HEK293 (cell line): ENCODE results near the gene FGR.

Source experiments
- CTCF ChIA-PET: fragments of 350-600 bp; formaldehyde crosslinking; extraction: SDS; loops from one replicate; lab custom pipeline; 2021; ENCODE audit warnings: antibody characterized with exemption; lab: Yijun Ruan, JAX
- POLR2A ChIA-PET: fragments of 300-600 bp; formaldehyde crosslinking; extraction: SDS; loops from one replicate; lab custom pipeline; 2020; ENCODE audit warnings: antibody characterized with exemption, inconsistent platforms; lab: Yijun Ruan, JAX
- H3K27ac ChIP-seq: fragments of 200-500 bp; sonication (Bioruptor generic); 2 replicates; pipeline ENCODE4 v1.5.1; 2014; ENCODE audit warnings: low read depth, low read length, control low read depth, inconsistent platforms; ENCODE audit errors: extremely low read depth
- H3K36me3 ChIP-seq, 2 experiments: fragments of 200-500 bp in 1 of 2; sonication (Bioruptor generic) in 1 of 2; 1 replicate in 1 of 2; 2 replicates in 1 of 2; pipeline ENCODE4 v1.5.1; 2014 to 2017; ENCODE audit warnings: inconsistent platforms in 2 of 2, low read length in 2 of 2; ENCODE audit not compliant: control insufficient read depth in 2 of 2, insufficient read depth in 1 of 2
- H3K4me1 ChIP-seq: fragments of 200-500 bp; sonication (Bioruptor generic); 2 replicates; pipeline ENCODE4 v1.5.1; 2014; ENCODE audit warnings: mild to moderate bottlenecking, low read length, inconsistent platforms; ENCODE audit not compliant: control insufficient read depth, insufficient read depth
- H3K4me3 ChIP-seq: 2 replicates; pipeline ENCODE4 v1.5.1; 2011; ENCODE audit warnings: low read depth, mild to moderate bottlenecking, control low read depth, low read length, moderate library complexity
- H3K9me3 ChIP-seq: fragments of 200-500 bp; sonication (Bioruptor generic); 2 replicates; pipeline ENCODE4 v1.5.1; 2014; ENCODE audit warnings: low read depth, low read length, inconsistent platforms; ENCODE audit not compliant: control insufficient read depth, insufficient read depth
- BCL11A ChIP-seq: fragments of 450-650 bp; formaldehyde crosslinking; IDR thresholded peaks from 2 replicates; pipeline ENCODE4 v1.5.1; 2016; ENCODE audit warnings: low read depth, missing biosample characterization, missing genetic modification characterization
- GLI2 ChIP-seq: fragments of 450-650 bp; formaldehyde crosslinking; IDR thresholded peaks from 2 replicates; pipeline ENCODE4; 2017; ENCODE audit warnings: missing biosample characterization, missing genetic modification characterization, low read depth, borderline replicate concordance
- GLIS1 ChIP-seq: fragments of 450-650 bp; formaldehyde crosslinking; IDR thresholded peaks from 2 replicates; pipeline ENCODE4 v1.5.1; 2016; ENCODE audit warnings: missing biosample characterization, missing genetic modification characterization
- HOXC10 ChIP-seq: sonication (generic); formaldehyde crosslinking; IDR thresholded peaks from 2 replicates; pipeline ENCODE4 v1.8.1; 2023; ENCODE audit warnings: mild to moderate bottlenecking, missing genetic modification reagents
- OSR2 ChIP-seq: fragments of 450-650 bp; formaldehyde crosslinking; IDR thresholded peaks from 2 replicates; pipeline ENCODE4 v1.5.1; 2016; ENCODE audit warnings: missing biosample characterization, missing genetic modification characterization
- REPIN1 ChIP-seq: fragments of 450-650 bp; formaldehyde crosslinking; IDR thresholded peaks from 2 replicates; pipeline ENCODE4 v1.5.1; 2017; ENCODE audit warnings: missing biosample characterization, missing genetic modification characterization, low read depth
- ZBTB20 ChIP-seq: fragments of 450-650 bp; formaldehyde crosslinking; IDR thresholded peaks from 2 replicates; pipeline ENCODE4 v1.5.1; 2016; ENCODE audit warnings: missing biosample characterization, missing genetic modification characterization
- ZBTB7A ChIP-seq: fragments of 450-650 bp; formaldehyde crosslinking; IDR thresholded peaks from 2 replicates; pipeline ENCODE4 v1.5.1; 2016; ENCODE audit warnings: low read depth, missing biosample characterization, missing genetic modification characterization
- ZNF112 ChIP-seq: fragments of 450-650 bp; formaldehyde crosslinking; IDR thresholded peaks from 2 replicates; pipeline ENCODE4 v1.5.0; 2017; ENCODE audit warnings: missing biosample characterization, missing genetic modification characterization
- ZNF114 ChIP-seq: fragments of 450-650 bp; formaldehyde crosslinking; IDR thresholded peaks from 2 replicates; pipeline ENCODE4 v1.5.0; 2017; ENCODE audit warnings: missing biosample characterization, missing genetic modification characterization
- ZNF121 ChIP-seq: fragments of 450-650 bp; formaldehyde crosslinking; IDR thresholded peaks from 2 replicates; pipeline ENCODE4 v1.5.1; 2016; ENCODE audit warnings: missing biosample characterization, missing genetic modification characterization
- ZNF146 ChIP-seq: fragments of 450-650 bp; formaldehyde crosslinking; IDR thresholded peaks from 2 replicates; pipeline ENCODE4 v1.5.1; 2016; ENCODE audit warnings: missing biosample characterization, missing genetic modification characterization
- ZNF214 ChIP-seq: fragments of 450-650 bp; formaldehyde crosslinking; IDR thresholded peaks from 2 replicates; pipeline ENCODE4 v1.5.1; 2017; ENCODE audit warnings: missing biosample characterization, mild to moderate bottlenecking, missing genetic modification characterization, borderline replicate concordance
- ZNF248 ChIP-seq: fragments of 450-650 bp; formaldehyde crosslinking; IDR thresholded peaks from 2 replicates; pipeline ENCODE4 v1.5.1; 2017; ENCODE audit warnings: missing biosample characterization, missing genetic modification characterization
- ZNF423 ChIP-seq: fragments of 450-650 bp; formaldehyde crosslinking; IDR thresholded peaks from 2 replicates; pipeline ENCODE4 v1.5.1; 2016; ENCODE audit warnings: missing biosample characterization, missing genetic modification characterization
- ZNF433 ChIP-seq: fragments of 450-650 bp; formaldehyde crosslinking; IDR thresholded peaks from 2 replicates; pipeline ENCODE4 v1.5.1; 2016; ENCODE audit warnings: missing biosample characterization, missing genetic modification characterization, low read depth
- ZNF473 ChIP-seq: fragments of 450-650 bp; formaldehyde crosslinking; IDR thresholded peaks from 2 replicates; pipeline ENCODE4 v1.5.1; 2017; ENCODE audit warnings: missing biosample characterization, missing genetic modification characterization
- ZNF48 ChIP-seq: fragments of 450-650 bp; formaldehyde crosslinking; IDR thresholded peaks from 2 replicates; pipeline ENCODE4 v1.5.1; 2016; ENCODE audit warnings: missing biosample characterization, missing genetic modification characterization
- ZNF514 ChIP-seq: fragments of 450-650 bp; formaldehyde crosslinking; IDR thresholded peaks from 2 replicates; pipeline ENCODE4 v1.5.1; 2016; ENCODE audit warnings: missing biosample characterization, missing genetic modification characterization
- ZNF529 ChIP-seq: fragments of 450-650 bp; formaldehyde crosslinking; IDR thresholded peaks from 2 replicates; pipeline ENCODE4 v1.5.1; 2017; ENCODE audit warnings: missing genetic modification characterization, missing biosample characterization; ENCODE audit not compliant: insufficient replicate concordance
- ZNF544 ChIP-seq: fragments of 450-650 bp; formaldehyde crosslinking; IDR thresholded peaks from 2 replicates; pipeline ENCODE4 v1.5.0; 2017; ENCODE audit warnings: missing biosample characterization, missing genetic modification characterization
- ZNF549 ChIP-seq: fragments of 450-650 bp; IDR thresholded peaks from 2 replicates; pipeline ENCODE4 v1.5.1; 2018; ENCODE audit warnings: missing biosample characterization, missing genetic modification characterization, mild to moderate bottlenecking, inconsistent platforms, moderate library complexity
- ZNF571 ChIP-seq: fragments of 450-650 bp; formaldehyde crosslinking; IDR thresholded peaks from 2 replicates; pipeline ENCODE4 v1.5.0; 2017; ENCODE audit warnings: missing biosample characterization, missing genetic modification characterization
- ZNF658 ChIP-seq: fragments of 450-650 bp; formaldehyde crosslinking; IDR thresholded peaks from 2 replicates; pipeline ENCODE4; 2016; ENCODE audit warnings: missing biosample characterization, missing genetic modification characterization
- ZSCAN30 ChIP-seq: fragments of 450-650 bp; IDR thresholded peaks from 2 replicates; pipeline ENCODE4 v1.5.1; 2018; ENCODE audit warnings: missing biosample characterization, mild to moderate bottlenecking, missing genetic modification characterization, moderate library complexity
- TF ChIP-seq, protein P1 (sequence below): fragments of 450-650 bp; formaldehyde crosslinking; IDR thresholded peaks from 2 replicates; pipeline ENCODE4 v1.5.1; 2017; ENCODE audit warnings: missing biosample characterization, missing genetic modification characterization
- TF ChIP-seq, protein P2 (sequence below): fragments of 450-650 bp; formaldehyde crosslinking; IDR thresholded peaks from 2 replicates; pipeline ENCODE4 v1.5.1; 2016; ENCODE audit warnings: missing biosample characterization, missing genetic modification characterization
- TF ChIP-seq, protein P3 (sequence below): fragments of 450-650 bp; formaldehyde crosslinking; IDR thresholded peaks from 2 replicates; pipeline ENCODE4 v1.5.1; 2016; ENCODE audit warnings: missing biosample characterization, missing genetic modification characterization
- TF ChIP-seq, protein P4 (sequence below): fragments of 450-650 bp; formaldehyde crosslinking; IDR thresholded peaks from 2 replicates; pipeline ENCODE4 v1.5.1; 2016; ENCODE audit warnings: missing biosample characterization, missing genetic modification characterization
- TF ChIP-seq, protein P5 (sequence below): fragments of 450-650 bp; formaldehyde crosslinking; IDR thresholded peaks from 2 replicates; pipeline ENCODE4 v1.5.1; 2016; ENCODE audit warnings: missing biosample characterization, missing genetic modification characterization
- TF ChIP-seq, protein P6 (sequence below): fragments of 450-650 bp; formaldehyde crosslinking; IDR thresholded peaks from 2 replicates; pipeline ENCODE4 v1.5.1; 2016; ENCODE audit warnings: missing biosample characterization, missing genetic modification characterization

Gene FGR

DNA sequence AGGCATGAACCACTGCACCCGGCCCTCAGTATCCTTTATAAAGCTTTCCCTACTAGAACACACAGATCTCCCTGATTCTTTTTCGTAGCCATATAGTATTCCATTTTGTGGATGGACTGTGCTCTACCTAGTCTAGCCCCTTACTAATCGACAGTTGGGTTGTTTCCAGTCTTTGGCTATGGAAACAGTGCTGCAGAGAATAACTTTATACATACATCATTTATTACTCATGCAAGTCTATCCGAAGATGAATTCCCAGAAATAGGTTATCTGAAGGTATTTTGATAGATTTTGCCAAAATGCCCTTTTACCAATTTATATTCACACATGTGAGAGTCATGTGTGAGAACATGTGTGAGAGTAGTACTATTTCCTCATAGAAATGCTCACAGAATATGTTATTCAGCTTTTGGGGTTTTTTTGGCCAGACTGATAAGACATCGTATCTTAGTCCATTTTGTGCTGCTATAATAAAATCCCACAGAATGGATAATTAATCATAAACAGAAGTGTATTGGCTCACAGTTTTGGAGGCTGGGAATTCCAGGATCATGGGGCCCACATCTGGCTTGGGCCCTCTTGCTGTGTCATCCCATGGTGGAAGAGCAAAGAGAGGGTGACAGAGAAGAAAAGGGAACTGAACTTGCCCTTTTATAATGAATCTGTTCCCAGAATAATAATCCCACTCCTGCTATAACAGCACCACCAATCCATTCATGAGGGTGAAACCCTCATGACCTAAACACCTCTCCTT lies 17.3 kb upstream of the FGR start:
- Histone ChIP-seq H3K4me1 (peaks cover 5% of the 10 kb centered on the region), H3K9me3 (no peaks in the 10 kb centered on the region), H3K4me3 (no peak overlapping the region), H3K36me3 (no peaks in the 10 kb centered on the region), H3K27ac (no peak overlapping the region)
- POLR2A ChIA-PET, result no interaction called here
- CTCF ChIA-PET, result interaction anchor here (0.6 to 3.3 kb wide), 5 partner anchors 10 to 788 kb away, joined by 4 to 30 read pairs (median 4); no protein-coding TSS in a partner anchor
- TF ChIP-seq ZNF473 (tag by site-specific recombination) (no peak), ZNF514 (no peak), ZNF146 (tag by site-specific recombination) (peak; percentile 77), ZNF48 (no peak), HOXC10 (CRISPR knock-in tag) (no peak), ZNF423 (no peak), BCL11A (tag by site-specific recombination) (no peak), ZNF571 (tag by site-specific recombination) (no peak), ZNF112 (tag by site-specific recombination) (no peak), ZNF121 (tag by site-specific recombination) (no peak), ZNF658 (no peak), ZNF529 (tag by site-specific recombination) (no peak), GLIS1 (tag by site-specific recombination) (no peak), ZNF544 (no peak), ZSCAN30 (tag by site-specific recombination) (no peak), ZNF114 (tag by site-specific recombination) (no peak), OSR2 (tag by site-specific recombination) (no peak), ZBTB20 (tag by site-specific recombination) (peak; percentile 38; the same call in 1 of the 2 replicates), ZNF549 (tag by site-specific recombination) (no peak), ZNF433 (tag by site-specific recombination) (no peak), GLI2 (tag by site-specific recombination) (no peak), ZBTB7A (tag by site-specific recombination) (no peak), REPIN1 (tag by site-specific recombination) (no peak), ZNF214 (tag by site-specific recombination) (no peak), ZNF248 (tag by site-specific recombination) (no peak)
- TF ChIP-seq, protein P1, sequence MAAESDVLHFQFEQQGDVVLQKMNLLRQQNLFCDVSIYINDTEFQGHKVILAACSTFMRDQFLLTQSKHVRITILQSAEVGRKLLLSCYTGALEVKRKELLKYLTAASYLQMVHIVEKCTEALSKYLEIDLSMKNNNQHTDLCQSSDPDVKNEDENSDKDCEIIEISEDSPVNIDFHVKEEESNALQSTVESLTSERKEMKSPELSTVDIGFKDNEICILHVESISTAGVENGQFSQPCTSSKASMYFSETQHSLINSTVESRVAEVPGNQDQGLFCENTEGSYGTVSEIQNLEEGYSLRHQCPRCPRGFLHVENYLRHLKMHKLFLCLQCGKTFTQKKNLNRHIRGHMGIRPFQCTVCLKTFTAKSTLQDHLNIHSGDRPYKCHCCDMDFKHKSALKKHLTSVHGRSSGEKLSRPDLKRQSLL (tag by site-specific recombination), result no peak
- TF ChIP-seq, protein P2, sequence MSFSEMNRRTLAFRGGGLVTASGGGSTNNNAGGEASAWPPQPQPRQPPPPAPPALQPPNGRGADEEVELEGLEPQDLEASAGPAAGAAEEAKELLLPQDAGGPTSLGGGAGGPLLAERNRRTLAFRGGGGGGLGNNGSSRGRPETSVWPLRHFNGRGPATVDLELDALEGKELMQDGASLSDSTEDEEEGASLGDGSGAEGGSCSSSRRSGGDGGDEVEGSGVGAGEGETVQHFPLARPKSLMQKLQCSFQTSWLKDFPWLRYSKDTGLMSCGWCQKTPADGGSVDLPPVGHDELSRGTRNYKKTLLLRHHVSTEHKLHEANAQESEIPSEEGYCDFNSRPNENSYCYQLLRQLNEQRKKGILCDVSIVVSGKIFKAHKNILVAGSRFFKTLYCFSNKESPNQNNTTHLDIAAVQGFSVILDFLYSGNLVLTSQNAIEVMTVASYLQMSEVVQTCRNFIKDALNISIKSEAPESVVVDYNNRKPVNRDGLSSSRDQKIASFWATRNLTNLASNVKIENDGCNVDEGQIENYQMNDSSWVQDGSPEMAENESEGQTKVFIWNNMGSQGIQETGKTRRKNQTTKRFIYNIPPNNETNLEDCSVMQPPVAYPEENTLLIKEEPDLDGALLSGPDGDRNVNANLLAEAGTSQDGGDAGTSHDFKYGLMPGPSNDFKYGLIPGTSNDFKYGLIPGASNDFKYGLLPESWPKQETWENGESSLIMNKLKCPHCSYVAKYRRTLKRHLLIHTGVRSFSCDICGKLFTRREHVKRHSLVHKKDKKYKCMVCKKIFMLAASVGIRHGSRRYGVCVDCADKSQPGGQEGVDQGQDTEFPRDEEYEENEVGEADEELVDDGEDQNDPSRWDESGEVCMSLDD, result no peak
- TF ChIP-seq, protein P3, sequence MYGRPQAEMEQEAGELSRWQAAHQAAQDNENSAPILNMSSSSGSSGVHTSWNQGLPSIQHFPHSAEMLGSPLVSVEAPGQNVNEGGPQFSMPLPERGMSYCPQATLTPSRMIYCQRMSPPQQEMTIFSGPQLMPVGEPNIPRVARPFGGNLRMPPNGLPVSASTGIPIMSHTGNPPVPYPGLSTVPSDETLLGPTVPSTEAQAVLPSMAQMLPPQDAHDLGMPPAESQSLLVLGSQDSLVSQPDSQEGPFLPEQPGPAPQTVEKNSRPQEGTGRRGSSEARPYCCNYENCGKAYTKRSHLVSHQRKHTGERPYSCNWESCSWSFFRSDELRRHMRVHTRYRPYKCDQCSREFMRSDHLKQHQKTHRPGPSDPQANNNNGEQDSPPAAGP (tag by site-specific recombination), result no peak
- TF ChIP-seq, protein P4, sequence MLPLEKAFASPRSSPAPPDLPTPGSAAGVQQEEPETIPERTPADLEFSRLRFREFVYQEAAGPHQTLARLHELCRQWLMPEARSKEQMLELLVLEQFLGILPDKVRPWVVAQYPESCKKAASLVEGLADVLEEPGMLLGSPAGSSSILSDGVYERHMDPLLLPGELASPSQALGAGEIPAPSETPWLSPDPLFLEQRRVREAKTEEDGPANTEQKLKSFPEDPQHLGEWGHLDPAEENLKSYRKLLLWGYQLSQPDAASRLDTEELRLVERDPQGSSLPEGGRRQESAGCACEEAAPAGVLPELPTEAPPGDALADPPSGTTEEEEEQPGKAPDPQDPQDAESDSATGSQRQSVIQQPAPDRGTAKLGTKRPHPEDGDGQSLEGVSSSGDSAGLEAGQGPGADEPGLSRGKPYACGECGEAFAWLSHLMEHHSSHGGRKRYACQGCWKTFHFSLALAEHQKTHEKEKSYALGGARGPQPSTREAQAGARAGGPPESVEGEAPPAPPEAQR (tag by site-specific recombination), result no peak
- TF ChIP-seq, protein P5, sequence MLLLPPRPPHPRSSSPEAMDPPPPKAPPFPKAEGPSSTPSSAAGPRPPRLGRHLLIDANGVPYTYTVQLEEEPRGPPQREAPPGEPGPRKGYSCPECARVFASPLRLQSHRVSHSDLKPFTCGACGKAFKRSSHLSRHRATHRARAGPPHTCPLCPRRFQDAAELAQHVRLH (tag by site-specific recombination), result no peak
- TF ChIP-seq, protein P6, sequence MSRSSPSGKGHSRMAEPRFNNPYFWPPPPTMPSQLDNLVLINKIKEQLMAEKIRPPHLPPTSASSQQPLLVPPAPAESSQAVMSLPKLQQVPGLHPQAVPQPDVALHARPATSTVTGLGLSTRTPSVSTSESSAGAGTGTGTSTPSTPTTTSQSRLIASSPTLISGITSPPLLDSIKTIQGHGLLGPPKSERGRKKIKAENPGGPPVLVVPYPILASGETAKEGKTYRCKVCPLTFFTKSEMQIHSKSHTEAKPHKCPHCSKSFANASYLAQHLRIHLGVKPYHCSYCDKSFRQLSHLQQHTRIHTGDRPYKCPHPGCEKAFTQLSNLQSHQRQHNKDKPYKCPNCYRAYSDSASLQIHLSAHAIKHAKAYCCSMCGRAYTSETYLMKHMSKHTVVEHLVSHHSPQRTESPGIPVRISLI (tag by site-specific recombination), result no peak
